HepG2 (cell line): ENCODE data around the gene AMN. TPM values are rescaled to one million over a fixed set of nuclear protein-coding genes. Genes with fewer than 3 reads are reported as not detected.
A peak's percentile ranks its signal among the peaks of the same experiment; 100 is the strongest.

Experiments
- ATAC-seq: fragments of 200-7000 bp; cut with Tn5 transposase; 3 replicates; pipeline ENCODE4 v1.9.1; 2020; ENCODE audit warnings: mild to moderate bottlenecking, moderate library complexity
- BruUV-seq: library from RNA; stranded (reverse); fragments of 400-500 nt; replicated peaks from 2 replicates; lab custom pipeline; 2021; lab: Mats Ljungman, UMichigan
- CTCF ChIA-PET: fragments of 300-600 bp; formaldehyde crosslinking; extraction: SDS; loops from one replicate; lab custom pipeline; 2021; ENCODE audit warnings: low total read pairs, inconsistent platforms, low intra/inter-chr PET ratio; lab: Yijun Ruan, JAX
- POLR2A ChIA-PET: fragments of 350-600 bp; sonication (Branson Sonifier 250); formaldehyde crosslinking; loops from one replicate; lab custom pipeline; 2020; ENCODE audit warnings: antibody characterized with exemption, inconsistent platforms; lab: Yijun Ruan, JAX
- DNase-seq: peaks from one replicate; pipeline ENCODE4 v3.0.0-alpha.2; 2015; ENCODE audit warnings: low spot score
- FAIRE-seq: peaks from 3 replicates; lab custom pipeline; 2011; peaks lifted over from hg19 to GRCh38; lab: Jason Lieb, UNC
- H2AFZ ChIP-seq: one replicate; pipeline ENCODE4 v1.6.1; 2011; ENCODE audit warnings: low read length, inconsistent platforms
- H3K27ac ChIP-seq: fragments of 300-600 bp; 3 replicates; pipeline ENCODE4 v1.8.0; 2011; ENCODE audit warnings: mixed run types, mild to moderate bottlenecking, mixed read lengths, low read length, inconsistent platforms; ENCODE audit not compliant: insufficient read depth; ENCODE audit errors: extremely low read length
- H3K27me3 ChIP-seq, 2 experiments: fragments of 200-600 bp in 1 of 2; 2 replicates in 1 of 2; 3 replicates in 1 of 2; pipeline versions ENCODE4 v1.6.0 to v1.8.0; 2011; ENCODE audit warnings: low read length in 2 of 2, mild to moderate bottlenecking in 2 of 2, moderate library complexity in 2 of 2, inconsistent platforms in 1 of 2; ENCODE audit not compliant: insufficient read depth in 2 of 2, control insufficient read depth in 1 of 2
- H3K36me3 ChIP-seq, 2 experiments: fragments of 200-600 bp in 1 of 2; replicated peaks in 1 of 2; 2 replicates in 1 of 2; 3 replicates in 1 of 2; pipeline versions ENCODE4 v1.5.1 to v1.8.0; 2011; ENCODE audit warnings: low read length in 2 of 2, inconsistent platforms in 1 of 2; ENCODE audit not compliant: insufficient read depth in 2 of 2, control insufficient read depth in 1 of 2
- H3K4me1 ChIP-seq: 2 replicates; pipeline ENCODE4 v1.5.1; 2012; ENCODE audit warnings: low read length, inconsistent platforms; ENCODE audit not compliant: insufficient read depth
- H3K4me2 ChIP-seq: 2 replicates; pipeline ENCODE4 v1.6.0; 2011; ENCODE audit warnings: low read depth, low read length, inconsistent platforms
- H3K4me3 ChIP-seq, 3 experiments: fragments of 200-600 bp in 1 of 3; sonication (generic), shearing (Covaris generic) in 1 of 3; replicated peaks in 1 of 3; 2 replicates each; pipeline ENCODE4 v1.5.1; 2011 to 2016; ENCODE audit warnings: low read length in 3 of 3, inconsistent platforms in 2 of 3, low read depth in 2 of 3, mild to moderate bottlenecking in 2 of 3, control low read depth in 1 of 3, mixed read lengths in 1 of 3; ENCODE audit not compliant: insufficient read depth in 1 of 3
- H3K79me2 ChIP-seq: one replicate; pipeline ENCODE4 v1.6.1; 2011; ENCODE audit warnings: low read length, inconsistent platforms; ENCODE audit not compliant: insufficient read depth
- H3K9ac ChIP-seq: 2 replicates; pipeline ENCODE4 v1.6.0; 2011; ENCODE audit warnings: mild to moderate bottlenecking, low read depth, low read length, inconsistent platforms; ENCODE audit not compliant: insufficient read depth
- H3K9me3 ChIP-seq: 2 replicates; pipeline ENCODE4 v1.5.1; 2012; ENCODE audit warnings: mild to moderate bottlenecking, low read length
- H4K20me1 ChIP-seq: 2 replicates; pipeline ENCODE4 v1.6.0; 2011; ENCODE audit warnings: inconsistent platforms, mild to moderate bottlenecking, low read length, moderate library complexity; ENCODE audit not compliant: insufficient read depth
- ATF3 ChIP-seq: sonication (generic); formaldehyde crosslinking; IDR thresholded peaks from 2 replicates; pipeline ENCODE4 v1.4.0; 2020; ENCODE audit warnings: missing genetic modification reagents
- ATF7 ChIP-seq, 2 experiments: fragments of 450-650 bp in 1 of 2; sonication (generic) in 1 of 2; formaldehyde crosslinking in 1 of 2; IDR thresholded peaks; 2 replicates each; pipeline versions ENCODE4 v1.4.0 to v1.6.1; 2016 to 2020; ENCODE audit warnings: antibody characterized with exemption in 1 of 2, mild to moderate bottlenecking in 1 of 2, missing genetic modification reagents in 1 of 2
- DNMT3B ChIP-seq: conservative IDR thresholded peaks from 2 replicates; pipeline ENCODE4 v1.6.1; 2016; ENCODE audit warnings: missing biosample characterization, control low read depth
- DPF2 ChIP-seq: sonication (generic); formaldehyde crosslinking; IDR thresholded peaks from 2 replicates; pipeline ENCODE4 v1.4.0; 2020; ENCODE audit warnings: mild to moderate bottlenecking, low read depth, missing genetic modification reagents, borderline replicate concordance
- ERF ChIP-seq: IDR thresholded peaks from 2 replicates; pipeline ENCODE4 v1.6.1; 2018; ENCODE audit warnings: missing biosample characterization, missing genetic modification reagents
- GFI1 ChIP-seq: sonication (generic); formaldehyde crosslinking; IDR thresholded peaks from 2 replicates; pipeline ENCODE4 v1.5.0; 2020; ENCODE audit warnings: missing genetic modification reagents, mild to moderate bottlenecking, borderline replicate concordance
- GPN1 ChIP-seq: sonication (generic); formaldehyde crosslinking; IDR thresholded peaks from 2 replicates; pipeline ENCODE4 v1.5.1; 2020; ENCODE audit warnings: missing genetic modification reagents, borderline replicate concordance
- HDAC2 ChIP-seq: sonication (generic); formaldehyde crosslinking; IDR thresholded peaks from 2 replicates; pipeline ENCODE4 v1.4.0; 2020; ENCODE audit warnings: missing genetic modification reagents
- MAZ ChIP-seq, 2 experiments: sonication (generic) in 1 of 2; formaldehyde crosslinking in 1 of 2; IDR thresholded peaks; 2 replicates each; pipeline versions ENCODE4 v1.5.0 to v1.6.1; 2012 to 2020; ENCODE audit warnings: low read depth in 2 of 2, mild to moderate bottlenecking in 2 of 2, borderline replicate concordance in 1 of 2, improper control_type of control experiment in 1 of 2, low read length in 1 of 2, missing genetic modification reagents in 1 of 2, moderate library complexity in 1 of 2
- MEIS2 ChIP-seq: sonication (generic); formaldehyde crosslinking; IDR thresholded peaks from 2 replicates; pipeline ENCODE4 v1.9.0; 2021; ENCODE audit warnings: mild to moderate bottlenecking, missing genetic modification reagents
- NCOR1 ChIP-seq: fragments of 200-600 bp; sonication (generic); IDR thresholded peaks from 2 replicates; pipeline ENCODE4 v1.7.0; 2017; ENCODE audit warnings: antibody characterized with exemption, low read length, borderline replicate concordance
- RXRA ChIP-seq: sonication (generic); formaldehyde crosslinking; IDR thresholded peaks from 2 replicates; pipeline ENCODE4 v1.5.1; 2020; ENCODE audit warnings: missing genetic modification reagents
- THAP7 ChIP-seq: sonication (generic); formaldehyde crosslinking; IDR thresholded peaks from 2 replicates; pipeline ENCODE4 v1.8.1; 2023; ENCODE audit warnings: mild to moderate bottlenecking, missing genetic modification reagents
- ZFX ChIP-seq: sonication (generic); formaldehyde crosslinking; IDR thresholded peaks from 2 replicates; pipeline ENCODE4 v1.4.0; 2020; ENCODE audit warnings: mild to moderate bottlenecking, low read depth, missing genetic modification reagents, moderate library complexity
- ZNF230 ChIP-seq: sonication (generic); formaldehyde crosslinking; IDR thresholded peaks from 2 replicates; pipeline ENCODE4 v1.4.0; 2020; ENCODE audit warnings: mild to moderate bottlenecking, missing genetic modification reagents
- ZNF496 ChIP-seq: sonication (generic); formaldehyde crosslinking; IDR thresholded peaks from 2 replicates; pipeline ENCODE4 v1.8.1; 2023; ENCODE audit warnings: mild to moderate bottlenecking, moderate library complexity, missing genetic modification reagents; ENCODE audit not compliant: insufficient replicate concordance
- ZNF747 ChIP-seq: sonication (generic); formaldehyde crosslinking; IDR thresholded peaks from 2 replicates; pipeline ENCODE4 v1.8.1; 2023; ENCODE audit warnings: missing genetic modification reagents, mild to moderate bottlenecking, borderline replicate concordance
- ZNF768 ChIP-seq: sonication (generic); formaldehyde crosslinking; IDR thresholded peaks from 2 replicates; pipeline ENCODE4 v1.4.0; 2020; ENCODE audit warnings: missing genetic modification reagents
- ZNF776 ChIP-seq: sonication (generic); formaldehyde crosslinking; IDR thresholded peaks from 2 replicates; pipeline ENCODE4 v1.4.0; 2020; ENCODE audit warnings: mild to moderate bottlenecking, missing genetic modification reagents
- WGBS: methylation state at CpG from one replicate; pipeline ENCODE4 v1.1.6; 2017; ENCODE audit warnings: low lambda C conversion rate; 5-methylcytosine and 5-hydroxymethylcytosine counted together
- in situ Hi-C: cut with HindIII; loops from 2 replicates; pipeline ENCODE4 v1.10.0; 2017; ENCODE audit warnings: low pct_unique_long_range_greater_than_20kb; ENCODE audit not compliant: extremely low pct_ligation_motif_present
- intact Hi-C: fragments of 100-400 bp; cut with micrococcal nuclease; formaldehyde crosslinking; loops from one replicate; pipeline ENCODE4 v1.10.0; 2022; ENCODE audit not compliant: unreplicated experiment
- polyA plus RNA-seq, 8 experiments: library from polyadenylated mRNA; depleted of rRNA in 3 of 8; stranded (reverse) in 7 of 8; unstranded in 1 of 8; fragments of >200 nt; fragmentation: Illumina TruSeq in 4 of 8; extraction: Trizol in 4 of 8; gene quantifications; 2 replicates each; pipeline versions ENCODE4 v1.2.1 to v1.2.3, GENCODE V29; 2011 to 2016; ENCODE audit warnings: low read depth in 4 of 8, missing spikeins in 1 of 8, mixed read lengths in 1 of 8; ENCODE audit not compliant: insufficient read depth in 1 of 8
- total RNA-seq, 5 experiments: library from RNA; depleted of rRNA; stranded (reverse); fragments of >200 nt; fragmentation: Illumina TruSeq; extraction: Trizol; gene quantifications; 2 replicates each; pipeline ENCODE4 v1.2.3, GENCODE V29; 2016; ENCODE audit warnings: low read depth in 1 of 5

The AMN gene
- total and polyA plus RNA-seq, 2 of the 13 experiments (the other 11 are each of a cell fraction or from before 2014, with no cell fraction given): 9.8 to 33.1 TPM

- TF ChIP-seq MAZ (IDR thresholded peaks at IDR 0.05; ENCODE audit: borderline replicate concordance, low read depth, low read length): 0 out of 2 replicates have a peak, but pooled peaks have one; percentile 16
- no peak for TF ChIP-seq MAZ (CRISPR knock-in tag; IDR thresholded peaks at IDR 0.05; ENCODE audit: low read depth)
Measured at GRCh38 chr14:102873131-102873530, 49.3 kb upstream of the AMN start (continued).

GRCh38 chr14:102873546-102874061 is 48.9 kb upstream of the AMN start:
- Histone ChIP-seq H3K27ac (peak overlapping the region; percentile 56), H3K4me1 (peaks cover 60% of the 10 kb centered on the region), H3K36me3 (peaks cover 1 to 35% of the 10 kb centered on the region in 2 experiments; a peak in 3 of 5 replicates), H4K20me1 (no peaks in the 10 kb centered on the region), H3K79me2 (no peaks in the 10 kb centered on the region), H3K27me3 (no peaks in the 10 kb centered on the region), H3K4me3 (no peak overlapping the region), H2AFZ (no peak overlapping the region), H3K9ac (no peak overlapping the region), H3K9me3 (no peaks in the 10 kb centered on the region), H3K4me2 (peak overlapping the region; percentile 62)
- ATAC-seq (peak; percentile 94), DNase-seq (peak; percentile 88), FAIRE-seq (peak; percentile 73)
- no TSS peak for BruUV-seq
- WGBS: 11% methylated on average over 7 of the region's 7 CpGs
- in situ Hi-C loops: no loop called here
- CTCF ChIA-PET: no interaction called here
- POLR2A ChIA-PET: interaction anchor here (0.6 to 1.0 kb wide), 5 partner anchors 23 to 111 kb away, joined by 3 to 5 read pairs (median 3); partner anchors contain the start of gene AMN
- intact Hi-C loops: loop anchor here (10.0 kb wide), 1 partner anchor 99 kb away; the partner anchor contains the start of gene TRAF3
- TF ChIP-seq THAP7 (CRISPR knock-in tag) (no peak), ZNF776 (no peak), ATF3 (CRISPR knock-in tag) (no peak), ZNF230 (CRISPR knock-in tag) (no peak), DNMT3B (no peak), ATF7 (IDR thresholded peaks at IDR 0.05) (no peak), ATF7 (CRISPR knock-in tag; IDR thresholded peaks at IDR 0.05) (no peak), ZNF496 (CRISPR knock-in tag) (no peak), GPN1 (CRISPR knock-in tag) (no peak), NCOR1 (peak; percentile 94), MEIS2 (CRISPR knock-in tag) (peak; percentile 78; the same call in 1 of the 2 replicates), HDAC2 (peak; percentile 90), ZNF747 (0 out of 2 replicates have a peak, but pooled peaks have one; percentile 67), GFI1 (CRISPR knock-in tag) (peak; percentile 66; the same call in 1 of the 2 replicates), RXRA (CRISPR knock-in tag) (peak; percentile 95), ZNF768 (no peak), ERF (peak; percentile 71), ZFX (CRISPR knock-in tag) (no peak), DPF2 (CRISPR knock-in tag) (peak; percentile 78; the same call in 1 of the 2 replicates)
